Sigmoid colon (tissue), 7 donors: ENCODE measurements around the gene HDAC4. TPM values are rescaled to one million over a fixed set of nuclear protein-coding genes. Genes with fewer than 3 reads are reported as not detected.

Source experiments
- DNase-seq: peaks from one replicate; pipeline ENCODE4 v3.0.0-alpha.2; 2019
- H3K27ac ChIP-seq, 4 donors: fragments of 200-600 bp; sonication (generic); one replicate each; pipeline ENCODE4 v1.5.1; 2016 to 2019; ENCODE audit warnings: mild to moderate bottlenecking in 1 of 4
- H3K27me3 ChIP-seq, 3 donors: fragments of 200-600 bp; sonication (generic); one replicate each; pipeline ENCODE4 v1.5.1; 2019; ENCODE audit warnings: mild to moderate bottlenecking in 1 of 3
- H3K36me3 ChIP-seq, 4 donors: fragments of 200-600 bp; sonication (generic); one replicate each; pipeline ENCODE4 v1.5.1; 2016 to 2019
- H3K4me1 ChIP-seq, 4 donors: fragments of 200-600 bp; sonication (generic); one replicate each; pipeline ENCODE4 v1.5.1; 2017 to 2019
- H3K4me3 ChIP-seq, 4 donors: fragments of 200-600 bp; sonication (generic); one replicate each; pipeline ENCODE4 v1.5.1; 2017 to 2019; ENCODE audit warnings: mild to moderate bottlenecking in 2 of 4, moderate library complexity in 1 of 4
- H3K9me3 ChIP-seq, 4 donors: fragments of 200-600 bp in 3 of 4; sonication (generic) in 3 of 4; one replicate each; pipeline versions ENCODE4 v1.5.1 to v1.6.1; 2013 to 2019
- CTCF ChIP-seq, 4 experiments: fragments of 450-650 bp in 3 of 4; fragments of 200-600 bp in 1 of 4; IDR thresholded peaks; one replicate each; pipeline ENCODE4 v1.5.1; 2016 to 2019; ENCODE audit warnings: antibody characterized with exemption in 4 of 4, mild to moderate bottlenecking in 3 of 4, moderate library complexity in 2 of 4
- EP300 ChIP-seq, 4 donors: sonication (generic); formaldehyde crosslinking; IDR thresholded peaks; one replicate each; pipeline ENCODE4 v1.6.1; 2017; ENCODE audit warnings: antibody characterized with exemption in 4 of 4
- POLR2A ChIP-seq, 2 donors: fragments of 450-650 bp; IDR thresholded peaks; one replicate each; pipeline ENCODE4 v1.6.1; 2016; ENCODE audit warnings: antibody characterized with exemption in 2 of 2, mild to moderate bottlenecking in 2 of 2, moderate library complexity in 2 of 2
- POLR2AphosphoS5 ChIP-seq, 4 donors: sonication (generic); formaldehyde crosslinking; IDR thresholded peaks; one replicate each; pipeline ENCODE4 v1.6.1; 2017; ENCODE audit warnings: antibody characterized with exemption in 4 of 4
- WGBS, 2 donors: extraction: QIAGEN DNeasy Blood & Tissue Kit; methylation state at CpG; one replicate each; pipeline ENCODE4 v1.1.7; 2013; 5-methylcytosine and 5-hydroxymethylcytosine counted together
- intact Hi-C: fragments of 100-400 bp; cut with DNase I; formaldehyde crosslinking; loops from one replicate; pipeline ENCODE4 v1.15.1; 2023
- polyA plus RNA-seq, 3 donors: library from polyadenylated mRNA; stranded (reverse); fragments of 200-250 nt; gene quantifications; one replicate each; pipeline ENCODE4 v1.2.3, GENCODE V29; 2013
- total RNA-seq, 4 donors: library from RNA; depleted of rRNA; stranded (reverse); fragments of >200 nt; gene quantifications; one replicate each; pipeline ENCODE4 v1.1.0, GENCODE V29; 2016
- donor health status: healthy with polysubstance abuse.
- donor health status: Bipolar disorder and iron deficiency.
- donor health status: healthy.

HDAC4 gene
- total and polyA plus RNA-seq, 7 donors: 1.8 to 196 (median 77.0) TPM

- intact Hi-C loops: no loop called here
These were observed 260.3 kb downstream of the HDAC4 start for GRCh38 chr2:239140346-239141020.

DNA sequence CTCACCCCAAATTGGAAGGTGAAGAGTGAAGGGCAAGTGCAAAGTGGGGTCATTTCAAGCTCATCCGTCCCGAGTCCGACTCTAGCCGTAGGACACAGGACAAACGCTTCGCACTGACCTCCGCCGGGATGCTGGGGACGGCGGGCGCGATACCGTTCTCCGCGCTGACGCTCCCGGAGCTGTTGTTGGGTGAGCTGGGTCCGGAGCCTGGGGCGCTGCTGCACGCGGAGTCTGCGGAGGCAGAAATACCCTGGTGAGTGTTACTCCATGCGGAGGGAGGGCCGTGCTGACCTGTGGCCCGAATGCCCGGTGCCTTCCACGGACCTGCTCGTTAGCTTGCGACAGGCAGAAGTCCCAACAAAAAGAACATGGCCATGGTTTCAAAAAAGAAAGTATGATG lies 261.3 kb downstream of the HDAC4 start:
- TF ChIP-seq POLR2AphosphoS5 (IDR thresholded peaks at IDR 0.05): no peak
- TF ChIP-seq POLR2A (IDR thresholded peaks at IDR 0.05): no peak
- TF ChIP-seq CTCF (IDR thresholded peaks at IDR 0.05): no peak
- whole genome bisulfite sequencing, 2 donors: 97 to 98% methylated on average over 29 of the region's 29 CpGs
- no peak overlapping the region for H3K27ac ChIP-seq
- H3K36me3 ChIP-seq: peaks cover 18 to 100% (median 73%) of the 10 kb centered on the region in 4 donors
- intact Hi-C loops: no loop called here
- H3K9me3 ChIP-seq: no peaks in the 10 kb centered on the region
- no peak for DNase-seq
- no peaks in the 10 kb centered on the region for H3K27me3 ChIP-seq
- no peak overlapping the region for H3K4me3 ChIP-seq
- peaks cover 0 to 18% (median 0%) of the 10 kb centered on the region in 4 donors for H3K4me1 ChIP-seq

More at GRCh38 chr2:239140346-239141020, 260.3 kb downstream of the HDAC4 start:
- Histone ChIP-seq H3K4me3 (no peak overlapping the region), H3K4me1 (peaks cover 0 to 19% (median 0%) of the 10 kb centered on the region in 4 donors), H3K36me3 (peaks cover 19 to 100% (median 69%) of the 10 kb centered on the region in 4 donors), H3K27me3 (no peaks in the 10 kb centered on the region), H3K9me3 (no peaks in the 10 kb centered on the region), H3K27ac (peak overlapping the region in 2 of 4 donors; percentile 4 to 27)
- WGBS, 2 donors: 93 to 94% methylated on average over 23 of the region's 23 CpGs
- TF ChIP-seq POLR2AphosphoS5 (IDR thresholded peaks at IDR 0.05) (no peak), POLR2A (IDR thresholded peaks at IDR 0.05) (no peak), EP300 (IDR thresholded peaks at IDR 0.05) (no peak), CTCF (IDR thresholded peaks at IDR 0.05) (no peak)
- no peak for DNase-seq

DNA sequence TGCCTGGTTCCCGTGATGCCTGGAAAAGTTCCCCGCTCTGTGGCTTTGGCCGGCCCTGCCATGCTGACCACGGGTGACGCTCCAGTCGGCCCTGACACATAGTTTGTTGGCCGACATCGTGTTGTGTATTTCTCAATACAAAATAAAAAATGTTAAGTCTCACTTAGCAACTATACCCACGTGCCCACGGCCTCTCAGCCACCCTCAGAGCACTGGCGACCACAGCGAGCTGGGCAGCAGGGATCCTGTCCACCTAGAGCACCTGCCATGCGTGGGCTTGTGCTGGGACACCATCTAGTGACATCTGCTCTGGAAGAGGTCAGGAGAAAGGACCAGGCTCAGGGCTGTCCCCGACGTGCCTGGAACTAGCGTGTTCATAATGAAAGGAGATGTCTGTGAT lies 261.7 kb downstream of the HDAC4 start:
- intact Hi-C loops: no loop called here
- H3K36me3 ChIP-seq: peaks cover 18 to 100% (median 73%) of the 10 kb centered on the region in 4 donors
- peaks cover 0 to 13% (median 0%) of the 10 kb centered on the region in 4 donors for H3K4me1 ChIP-seq
- H3K27ac ChIP-seq: peak overlapping the region in 3 of 4 donors; percentile 36 to 44 (median 42)
- no peak for TF ChIP-seq CTCF (IDR thresholded peaks at IDR 0.05)
- no peak for TF ChIP-seq EP300 (IDR thresholded peaks at IDR 0.05)
- TF ChIP-seq POLR2A (IDR thresholded peaks at IDR 0.05): no peak
- TF ChIP-seq POLR2AphosphoS5 (IDR thresholded peaks at IDR 0.05): no peak
- 95 to 96% methylated on average over 16 of the region's 16 CpGs for WGBS, 2 donors
- H3K27me3 ChIP-seq: no peaks in the 10 kb centered on the region
- H3K4me3 ChIP-seq: no peak overlapping the region
- no peaks in the 10 kb centered on the region for H3K9me3 ChIP-seq
- DNase-seq: no peak

- TF ChIP-seq POLR2AphosphoS5 (IDR thresholded peaks at IDR 0.05) (no peak), POLR2A (IDR thresholded peaks at IDR 0.05) (no peak), CTCF (IDR thresholded peaks at IDR 0.05) (no peak), EP300 (IDR thresholded peaks at IDR 0.05) (no peak)
- Histone ChIP-seq H3K9me3 (no peaks in the 10 kb centered on the region), H3K27ac (peak overlapping the region in 3 of 4 donors; percentile 36 to 44 (median 42)), H3K36me3 (peaks cover 20 to 100% (median 75%) of the 10 kb centered on the region in 4 donors), H3K27me3 (no peaks in the 10 kb centered on the region), H3K4me1 (peaks cover 0 to 8% (median 0%) of the 10 kb centered on the region in 4 donors), H3K4me3 (no peak overlapping the region)
- no peak for DNase-seq
- WGBS, 2 donors: 91 to 94% methylated on average over 15 of the region's 15 CpGs
- intact Hi-C loops: no loop called here
These were observed 262.2 kb downstream of the HDAC4 start for GRCh38 chr2:239138610-239139009.
